Measurements from ENCODE around the gene NFATC4.

- no peak for TF ChIP-seq CTCF (IDR thresholded peaks at IDR 0.05 in 8 of 11, conservative IDR thresholded peaks at IDR 0.05 in 3 of 11)
- TF ChIP-seq POLR2A (IDR thresholded peaks at IDR 0.05), result no peak
- TF ChIP-seq POLR2AphosphoS5 (IDR thresholded peaks at IDR 0.05), result no peak
Observed at GRCh38 chr14:24364841-24365240, 3.1 kb upstream of the NFATC4 start.

All from spleen (tissue), 7 donors.